IPS-15b (cell line): ENCODE data around the gene CELF3.

ENCODE experiments used
- H3K27me3 ChIP-seq: one replicate; pipeline ENCODE4 v1.6.1; 2013; ENCODE audit warnings: low read length; ENCODE audit not compliant: control insufficient read depth, insufficient read depth
- H3K36me3 ChIP-seq: one replicate; pipeline ENCODE4 v1.6.1; 2013; ENCODE audit warnings: low read length; ENCODE audit not compliant: control insufficient read depth, insufficient read depth
- H3K4me1 ChIP-seq: one replicate; pipeline ENCODE4 v1.6.1; 2013; ENCODE audit warnings: mild to moderate bottlenecking, low read length; ENCODE audit not compliant: control insufficient read depth, insufficient read depth
- H3K4me3 ChIP-seq: one replicate; pipeline ENCODE4 v1.5.1; 2013; ENCODE audit warnings: low read depth, low read length
- H3K9ac ChIP-seq: one replicate; pipeline ENCODE4 v1.6.1; 2013; ENCODE audit warnings: low read depth, mild to moderate bottlenecking, low read length
- H3K9me3 ChIP-seq: one replicate; pipeline ENCODE4 v1.6.1; 2013; ENCODE audit warnings: mild to moderate bottlenecking, low read length; ENCODE audit not compliant: control insufficient read depth, insufficient read depth

Gene CELF3

GRCh38 chr1:151718666-151719065, 2.1 kb upstream of the CELF3 start:
- peaks cover 56% of the 10 kb centered on the region for H3K27me3 ChIP-seq
- H3K36me3 ChIP-seq, result no peaks in the 10 kb centered on the region
- H3K4me3 ChIP-seq, result no peak overlapping the region
- no peaks in the 10 kb centered on the region for H3K9me3 ChIP-seq
- H3K4me1 ChIP-seq, result peaks cover 9% of the 10 kb centered on the region
- H3K9ac ChIP-seq, result no peak overlapping the region

GRCh38 chr1:151718011-151718431, 1.4 kb upstream of the CELF3 start:
- Histone ChIP-seq H3K4me3 (no peak overlapping the region), H3K4me1 (peaks cover 9% of the 10 kb centered on the region), H3K9ac (no peak overlapping the region), H3K9me3 (no peaks in the 10 kb centered on the region), H3K27me3 (peaks cover 55% of the 10 kb centered on the region), H3K36me3 (no peaks in the 10 kb centered on the region)

GRCh38 chr1:151716405-151716762, 219 bp downstream of the CELF3 start:
- no peaks in the 10 kb centered on the region for H3K9me3 ChIP-seq
- H3K4me3 ChIP-seq, result peak overlapping the region; percentile 49
- no peaks in the 10 kb centered on the region for H3K36me3 ChIP-seq
- H3K9ac ChIP-seq, result no peak overlapping the region
- H3K4me1 ChIP-seq, result peaks cover 9% of the 10 kb centered on the region
- peaks cover 41% of the 10 kb centered on the region for H3K27me3 ChIP-seq

- Histone ChIP-seq H3K36me3 (no peaks in the 10 kb centered on the region), H3K27me3 (peaks cover 38% of the 10 kb centered on the region)
These were observed 738 bp downstream of the CELF3 start for GRCh38 chr1:151715726-151716404.

GRCh38 chr1:151714820-151715725, 1.5 kb downstream of the CELF3 start:
- Histone ChIP-seq H3K36me3 (no peaks in the 10 kb centered on the region), H3K9ac (no peak overlapping the region), H3K4me1 (peaks cover 4% of the 10 kb centered on the region), H3K27me3 (peaks cover 31% of the 10 kb centered on the region), H3K4me3 (no peak overlapping the region), H3K9me3 (no peaks in the 10 kb centered on the region)

More at GRCh38 chr1:151715726-151716404, 738 bp downstream of the CELF3 start:
- H3K9ac ChIP-seq, result no peak overlapping the region
- peaks cover 8% of the 10 kb centered on the region for H3K4me1 ChIP-seq
- no peaks in the 10 kb centered on the region for H3K9me3 ChIP-seq
- H3K4me3 ChIP-seq, result peak overlapping the region; percentile 49

- H3K4me1 ChIP-seq, result peaks cover 4% of the 10 kb centered on the region
- H3K27me3 ChIP-seq, result peaks cover 19% of the 10 kb centered on the region
- no peak overlapping the region for H3K4me3 ChIP-seq
- no peaks in the 10 kb centered on the region for H3K36me3 ChIP-seq
- H3K9me3 ChIP-seq, result no peaks in the 10 kb centered on the region
- no peak overlapping the region for H3K9ac ChIP-seq
These were observed 2.7 kb downstream of the CELF3 start for GRCh38 chr1:151713874-151714273.

GRCh38 chr1:151713044-151713443, 3.6 kb downstream of the CELF3 start:
- H3K36me3 ChIP-seq, result no peaks in the 10 kb centered on the region
- no peak overlapping the region for H3K9ac ChIP-seq
- no peak overlapping the region for H3K4me3 ChIP-seq
- H3K9me3 ChIP-seq, result no peaks in the 10 kb centered on the region
- peaks cover 2% of the 10 kb centered on the region for H3K4me1 ChIP-seq
- H3K27me3 ChIP-seq, result peaks cover 10% of the 10 kb centered on the region

- H3K27me3 ChIP-seq, result no peaks in the 10 kb centered on the region
- no peak overlapping the region for H3K9ac ChIP-seq
- no peaks in the 10 kb centered on the region for H3K4me1 ChIP-seq
- no peak overlapping the region for H3K4me3 ChIP-seq
- H3K36me3 ChIP-seq, result no peaks in the 10 kb centered on the region
- no peaks in the 10 kb centered on the region for H3K9me3 ChIP-seq
These were observed 4.7 kb downstream of the CELF3 start for GRCh38 chr1:151711951-151712350.

- Histone ChIP-seq H3K9ac (no peak overlapping the region), H3K4me3 (no peak overlapping the region), H3K4me1 (no peaks in the 10 kb centered on the region), H3K27me3 (no peaks in the 10 kb centered on the region), H3K9me3 (no peaks in the 10 kb centered on the region), H3K36me3 (no peaks in the 10 kb centered on the region)
These were observed 5.4 kb downstream of the CELF3 start for GRCh38 chr1:151711044-151711800.

- no peaks in the 10 kb centered on the region for H3K9me3 ChIP-seq
- H3K4me1 ChIP-seq, result no peaks in the 10 kb centered on the region
- no peaks in the 10 kb centered on the region for H3K36me3 ChIP-seq
- no peaks in the 10 kb centered on the region for H3K27me3 ChIP-seq
- no peak overlapping the region for H3K9ac ChIP-seq
- H3K4me3 ChIP-seq, result no peak overlapping the region
These were observed 6.3 kb downstream of the CELF3 start for GRCh38 chr1:151710187-151710840.

- no peaks in the 10 kb centered on the region for H3K27me3 ChIP-seq
- no peaks in the 10 kb centered on the region for H3K36me3 ChIP-seq
- no peak overlapping the region for H3K9ac ChIP-seq
- no peak overlapping the region for H3K4me3 ChIP-seq
- no peaks in the 10 kb centered on the region for H3K9me3 ChIP-seq
- no peaks in the 10 kb centered on the region for H3K4me1 ChIP-seq
These were observed 7.7 kb downstream of the CELF3 start for GRCh38 chr1:151708891-151709290.
